ENCODE data around the gene LAMP5.

Gene LAMP5

DNA sequence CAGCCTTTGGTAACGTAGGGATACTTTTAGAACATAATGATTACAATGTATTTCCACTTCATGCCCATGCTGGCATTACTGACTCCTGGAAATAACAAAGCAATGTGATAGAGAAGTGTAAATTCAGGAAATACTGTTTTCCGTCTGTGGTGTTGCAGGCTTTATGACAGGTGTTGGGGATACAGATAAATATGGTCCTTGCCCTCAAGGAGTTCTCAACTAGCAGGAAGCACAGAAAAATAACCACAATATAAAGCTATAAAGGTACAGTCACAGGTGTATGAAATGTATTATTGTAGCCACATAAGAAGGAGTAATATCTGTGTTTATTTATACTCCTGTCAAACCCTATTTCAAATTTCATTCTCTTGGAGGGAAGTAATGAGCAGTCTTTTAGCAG, 12.9 kb upstream of the LAMP5 start:
- DNase-seq = no peak

DNA sequence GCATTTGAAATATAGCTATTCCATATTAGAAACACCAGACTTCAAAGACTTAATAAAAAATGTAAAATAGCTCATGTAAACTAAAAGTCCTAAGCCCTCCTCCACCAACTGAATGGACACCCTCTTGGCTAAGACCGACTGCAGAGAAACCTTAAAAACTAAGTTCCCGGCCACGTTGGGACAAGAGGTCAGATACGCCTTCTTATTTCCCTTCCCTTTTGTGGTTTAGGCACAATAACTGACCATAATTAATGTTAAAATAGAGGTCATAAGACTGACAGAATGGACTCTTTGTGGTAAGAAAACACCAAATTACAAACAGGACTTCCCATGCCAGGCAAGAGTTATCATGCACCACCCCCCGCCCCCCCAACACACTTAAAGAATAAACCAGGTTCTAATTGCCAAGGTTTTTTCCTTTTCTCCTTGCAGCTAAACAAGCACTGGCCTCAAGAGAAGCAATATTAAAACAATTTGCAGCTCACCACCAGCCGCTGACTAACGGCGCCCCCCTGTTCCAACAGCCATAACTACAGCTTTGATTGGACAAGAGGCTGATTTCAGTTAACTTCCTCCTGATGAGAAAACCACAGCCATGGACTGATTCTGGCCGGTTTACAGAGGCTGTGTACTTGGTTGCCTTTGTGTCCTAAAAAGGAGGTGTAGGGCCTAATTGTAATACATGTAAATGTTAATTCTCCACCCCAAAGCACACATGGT, 10.7 kb upstream of the LAMP5 start:
- peak; percentile 77 to 81 (median 80) for DNase-seq

DNA sequence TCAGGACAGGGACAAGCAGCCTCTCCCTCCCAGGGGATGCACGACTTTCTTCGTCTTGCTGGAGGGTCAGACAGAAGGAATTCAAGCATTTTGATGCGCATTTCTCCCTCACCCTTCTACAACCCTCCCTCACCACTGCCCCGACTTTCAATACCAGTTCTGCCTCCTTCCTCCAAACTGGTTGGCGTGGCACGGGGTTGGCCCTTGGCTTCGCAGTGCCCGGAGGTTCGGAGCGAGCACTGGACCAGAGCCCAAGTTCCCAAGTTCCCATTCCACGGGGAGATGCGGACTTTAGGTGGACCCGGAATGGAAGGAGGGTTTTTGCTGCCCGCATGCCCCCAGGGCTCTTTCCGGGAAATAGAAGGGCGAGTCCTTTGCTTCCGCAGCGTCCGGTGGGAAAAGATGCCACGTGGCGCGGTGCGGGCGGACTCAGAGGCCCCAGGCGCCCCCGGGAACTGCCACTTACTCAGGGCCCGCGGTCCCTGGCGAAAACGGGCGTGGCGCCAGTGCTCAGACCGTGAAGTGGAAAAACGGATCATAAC, 8.0 kb upstream of the LAMP5 start:
- DNase-seq = peak; percentile 76 to 86 (median 79)

DNA sequence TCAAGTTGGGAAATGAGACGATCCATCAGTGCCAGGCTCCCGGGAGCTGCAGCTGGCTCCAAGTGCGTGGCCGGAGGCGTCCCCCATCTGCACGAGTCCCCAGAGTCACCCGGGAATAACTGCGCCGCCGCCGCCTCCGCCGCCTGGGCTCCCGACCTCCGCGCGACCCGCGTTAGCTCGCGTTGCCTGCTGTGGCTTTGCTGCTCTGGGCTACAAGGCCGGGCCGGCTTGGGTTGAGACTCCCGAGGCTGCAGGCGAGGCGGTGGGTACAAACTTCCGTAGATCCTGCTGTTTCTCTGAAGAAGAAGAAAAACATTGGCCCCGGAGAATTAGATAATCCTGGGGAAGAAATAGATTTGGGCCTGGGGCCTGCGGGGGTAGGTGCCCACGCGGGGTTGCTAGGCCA, 7.4 kb upstream of the LAMP5 start:
- peak in 1 of 3 donors; percentile 47 for DNase-seq

DNA sequence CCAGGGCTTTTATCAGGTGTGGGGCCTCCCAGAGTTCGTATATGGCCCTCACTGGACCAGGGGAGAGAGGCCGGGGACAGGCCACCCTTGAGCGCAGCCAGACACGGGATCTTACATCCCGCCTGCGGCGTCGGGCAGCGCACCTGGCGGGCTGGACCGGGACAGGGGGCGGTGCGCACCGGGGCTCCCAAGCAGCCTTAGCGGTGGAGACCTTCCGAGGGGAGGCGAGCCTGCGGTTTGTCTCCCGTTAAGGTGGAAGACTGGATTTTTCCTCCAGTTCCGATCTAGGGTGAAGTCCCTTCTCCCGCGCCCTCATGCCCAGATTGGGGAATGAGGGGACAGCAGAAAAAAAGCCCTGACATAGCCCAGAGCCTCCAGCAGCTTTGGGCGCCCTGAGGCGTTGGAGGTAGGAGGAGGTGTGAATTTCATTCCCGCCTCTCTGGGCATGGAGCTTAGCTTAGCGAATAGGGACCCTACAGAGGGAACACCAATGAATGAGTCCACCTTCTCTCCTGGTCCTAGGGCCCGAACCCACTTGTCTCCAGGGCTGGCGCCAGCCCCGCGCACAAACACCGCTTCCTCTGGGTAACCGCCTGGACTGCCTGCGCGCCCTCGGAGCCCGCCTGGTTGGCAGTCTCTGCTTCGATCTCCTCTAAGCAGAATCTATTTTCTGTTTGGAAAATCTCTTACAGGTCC, 6.7 kb upstream of the LAMP5 start:
- DNase-seq = peak in 1 of 3 donors; percentile 25

DNA sequence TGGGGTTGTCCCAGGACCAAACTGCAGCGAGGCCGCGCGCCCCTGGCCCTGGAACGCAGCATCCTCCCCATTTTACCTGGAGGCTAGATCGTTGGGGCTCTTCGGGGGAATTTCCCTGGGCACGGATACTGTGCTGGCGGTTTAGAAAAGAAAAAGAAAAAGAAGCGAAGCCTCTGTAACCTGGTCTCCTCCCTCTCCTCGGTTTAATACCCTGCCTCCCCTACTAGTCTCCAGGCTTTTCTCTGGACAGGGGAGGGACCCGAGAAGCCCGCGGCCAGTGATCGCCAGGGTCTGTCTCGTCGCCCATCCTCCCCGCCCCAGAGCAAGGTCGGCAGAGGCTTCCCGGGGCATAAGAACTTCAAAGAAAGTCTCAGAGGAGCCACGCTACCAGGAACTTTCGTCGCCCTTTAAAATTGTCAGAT, 6.1 kb upstream of the LAMP5 start:
- DNase-seq = no peak

DNA sequence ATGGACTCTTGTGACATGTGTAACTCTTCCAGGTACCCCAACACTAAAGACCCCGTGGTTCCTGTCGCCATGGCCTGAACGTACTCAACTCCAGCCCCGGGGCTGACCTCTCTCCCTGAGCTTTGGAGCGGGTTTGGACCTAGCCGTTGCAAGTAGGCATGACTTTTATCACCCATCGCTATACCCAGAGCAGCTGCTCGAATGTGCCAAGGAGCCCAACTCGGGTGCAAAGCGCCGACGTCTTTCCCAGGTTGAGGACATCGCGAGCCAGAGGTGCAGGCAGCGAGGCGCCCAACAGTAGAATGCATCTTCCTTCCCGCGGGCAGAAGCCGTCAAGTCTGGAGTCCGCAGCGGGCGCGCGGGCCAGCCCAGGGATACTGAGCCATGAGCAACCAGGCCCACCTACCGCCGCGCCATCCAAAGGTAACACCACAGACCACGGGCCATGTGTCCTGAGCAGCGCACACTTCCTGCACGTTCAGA, 5.7 kb upstream of the LAMP5 start:
- peak in 1 of 3 donors; percentile 26 for DNase-seq

DNA sequence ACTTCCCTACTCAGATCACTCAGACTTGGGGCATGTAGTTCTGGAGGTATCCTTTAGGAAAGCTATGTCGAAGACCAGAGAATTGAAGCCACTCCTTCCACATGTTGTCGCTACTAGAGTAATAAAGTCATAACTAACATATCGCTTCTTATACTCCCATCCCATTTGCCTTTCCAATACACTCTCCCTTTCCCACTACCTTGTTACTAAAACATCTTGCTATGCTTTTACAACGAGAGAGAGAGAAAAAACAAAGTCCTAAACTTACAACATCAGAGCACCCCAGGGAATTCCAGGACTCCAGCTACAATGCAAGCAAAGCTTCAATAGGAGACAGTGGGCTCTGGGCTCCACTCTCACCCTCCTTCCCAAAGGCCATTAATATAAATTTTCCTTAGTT, 5.1 kb upstream of the LAMP5 start:
- DNase-seq = no peak

DNA sequence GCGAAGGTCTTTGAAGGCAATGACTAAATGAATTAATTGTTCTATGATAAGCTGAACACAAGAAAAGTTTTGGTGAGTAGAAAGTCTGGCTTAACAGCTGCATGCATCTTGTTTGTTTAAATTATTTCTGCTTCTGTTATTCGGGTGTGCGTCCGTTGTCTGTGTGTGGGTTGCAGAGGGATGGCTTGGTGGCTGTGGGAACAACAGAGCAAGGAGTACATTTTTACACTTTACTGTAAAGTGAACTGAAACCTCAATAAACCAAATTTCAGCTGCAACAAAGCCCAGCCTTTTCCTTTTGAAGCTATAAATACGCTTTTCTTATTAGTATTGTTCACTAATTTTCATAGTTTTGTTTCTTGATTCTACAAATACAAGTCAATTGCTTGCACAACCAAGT, 3.5 kb upstream of the LAMP5 start:
- no peak for DNase-seq

DNA sequence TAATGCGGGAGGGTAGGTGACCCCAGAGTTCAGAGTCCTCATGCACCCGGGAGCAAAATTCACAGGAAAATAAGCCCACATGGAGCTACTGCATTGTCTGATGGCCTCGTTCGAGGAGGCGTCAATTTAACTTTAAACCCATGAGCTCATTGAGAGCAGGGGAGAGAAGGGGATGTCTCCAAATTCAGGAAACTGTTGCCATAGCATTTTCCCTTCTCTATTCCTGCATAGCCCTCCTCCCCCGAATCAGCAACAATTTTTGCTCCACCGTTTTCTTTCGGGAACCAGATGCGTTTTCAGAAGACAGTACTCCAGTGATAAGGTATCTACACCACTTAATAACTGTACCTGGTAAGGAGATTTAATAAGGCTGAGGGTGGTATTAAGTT, 324 bp upstream of the LAMP5 start:
- no peak for DNase-seq

DNA sequence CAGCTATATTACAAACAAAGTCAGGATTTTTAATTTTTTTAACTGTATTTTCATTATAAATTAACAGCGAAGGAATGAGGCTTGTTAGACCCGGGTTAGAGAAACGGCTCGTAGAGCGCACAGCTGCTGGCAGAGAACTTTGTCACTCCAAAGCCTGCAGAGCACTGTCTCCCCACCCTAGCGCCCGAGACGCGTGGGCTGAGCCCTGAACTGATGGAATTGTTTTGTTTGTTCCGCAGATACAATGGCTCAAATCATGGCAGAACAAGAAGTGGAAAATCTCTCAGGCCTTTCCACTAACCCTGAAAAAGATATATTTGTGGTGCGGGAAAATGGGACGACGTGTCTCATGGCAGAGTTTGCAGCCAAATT, 810 bp downstream of the LAMP5 start:
- DNase-seq = peak in 1 of 3 donors; percentile 39

DNA sequence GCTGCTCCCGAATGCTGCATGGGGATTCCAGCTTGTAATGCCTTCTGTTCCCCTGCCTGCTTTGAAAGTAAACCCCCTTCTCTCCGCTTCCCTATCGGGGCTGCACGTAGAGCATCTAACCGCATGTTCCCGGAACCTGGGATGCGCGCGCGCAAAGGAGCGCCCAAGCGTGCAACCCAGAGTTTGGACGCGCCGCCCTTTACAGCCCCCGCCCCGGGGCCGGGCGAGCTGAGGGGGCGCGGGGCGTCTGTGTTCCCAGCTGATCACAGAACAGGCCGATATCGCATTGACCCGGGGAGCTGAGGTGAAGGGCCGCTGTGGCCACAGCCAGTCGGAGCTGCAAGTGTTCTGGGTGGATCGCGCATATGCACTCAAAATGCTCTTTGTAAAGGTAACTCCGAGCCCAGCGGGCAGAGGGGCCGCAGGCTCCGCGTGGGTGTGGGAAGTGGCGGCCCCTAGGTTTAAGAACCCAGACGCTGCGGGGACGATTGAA, 1.4 kb downstream of the LAMP5 start:
- DNase-seq = peak in 2 of 3 donors; percentile 45 to 46

DNA sequence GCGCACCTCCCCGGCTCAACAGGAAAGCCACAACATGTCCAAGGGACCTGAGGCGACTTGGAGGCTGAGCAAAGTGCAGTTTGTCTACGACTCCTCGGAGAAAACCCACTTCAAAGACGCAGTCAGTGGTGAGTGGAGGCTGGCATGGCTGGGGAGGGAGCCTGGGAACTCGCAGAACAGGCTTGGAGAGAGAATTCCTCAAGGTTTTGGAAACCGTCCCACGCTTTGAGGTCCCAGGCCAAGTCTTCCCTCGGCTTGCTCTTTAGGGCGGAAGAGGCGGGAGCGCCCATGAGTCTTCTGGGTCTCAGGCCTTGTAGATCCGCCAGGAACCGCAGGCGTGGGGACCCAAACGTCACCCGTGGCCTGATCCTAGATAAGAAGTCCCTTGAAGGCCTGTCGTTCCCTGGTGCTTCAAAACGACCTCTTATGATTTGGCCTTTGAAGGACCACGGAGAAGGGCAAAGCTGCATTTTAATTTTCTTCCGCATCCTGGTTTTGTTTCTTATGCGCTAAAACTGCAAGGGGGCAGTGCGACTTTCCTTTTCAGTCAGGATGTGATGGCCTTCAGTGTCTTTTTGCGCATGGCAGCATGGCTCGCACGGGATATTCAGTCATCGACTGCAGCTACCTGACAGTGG, 2.0 kb downstream of the LAMP5 start:
- DNase-seq = peak in 2 of 3 donors; percentile 39 to 47

DNA sequence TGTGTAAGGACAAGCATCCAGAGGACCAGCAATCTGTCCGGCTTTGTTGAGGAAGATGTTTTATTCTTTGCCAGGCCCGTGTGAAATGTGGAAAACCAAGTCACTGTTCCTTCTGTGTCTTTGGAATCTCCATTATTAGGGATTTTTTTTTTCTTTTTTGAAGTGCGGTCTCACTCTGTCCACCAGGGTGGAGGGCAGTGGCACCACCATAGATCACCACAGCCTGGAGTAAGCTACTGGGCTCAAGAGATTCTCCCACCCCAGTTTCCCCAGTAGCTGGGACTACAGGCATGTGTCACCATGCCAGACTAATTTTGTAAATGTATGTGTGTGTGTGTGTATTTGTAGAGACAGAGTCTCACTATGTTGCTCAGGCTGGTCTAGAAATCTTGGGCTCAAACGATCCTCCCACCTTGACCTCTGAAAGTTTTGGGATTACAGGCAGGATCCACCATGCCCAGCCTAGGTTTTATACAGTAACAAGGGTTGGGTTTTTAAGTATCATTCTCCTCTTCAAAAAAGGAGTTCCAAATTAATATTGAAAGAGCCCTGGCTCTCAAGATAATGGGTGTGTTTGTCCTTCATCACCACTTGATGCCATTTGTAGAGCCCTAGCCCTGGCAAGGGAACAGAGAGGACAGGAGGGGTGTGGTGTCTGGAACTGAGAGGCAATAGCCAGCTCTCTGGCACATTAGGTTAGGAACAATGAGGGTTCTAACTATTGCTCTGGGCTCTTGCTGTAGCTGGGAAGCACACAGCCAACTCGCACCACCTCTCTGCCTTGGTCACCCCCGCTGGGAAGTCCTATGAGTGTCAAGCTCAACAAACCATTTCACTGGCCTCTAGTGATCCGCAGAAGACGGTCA, 3.1 kb downstream of the LAMP5 start:
- DNase-seq = no peak

DNA sequence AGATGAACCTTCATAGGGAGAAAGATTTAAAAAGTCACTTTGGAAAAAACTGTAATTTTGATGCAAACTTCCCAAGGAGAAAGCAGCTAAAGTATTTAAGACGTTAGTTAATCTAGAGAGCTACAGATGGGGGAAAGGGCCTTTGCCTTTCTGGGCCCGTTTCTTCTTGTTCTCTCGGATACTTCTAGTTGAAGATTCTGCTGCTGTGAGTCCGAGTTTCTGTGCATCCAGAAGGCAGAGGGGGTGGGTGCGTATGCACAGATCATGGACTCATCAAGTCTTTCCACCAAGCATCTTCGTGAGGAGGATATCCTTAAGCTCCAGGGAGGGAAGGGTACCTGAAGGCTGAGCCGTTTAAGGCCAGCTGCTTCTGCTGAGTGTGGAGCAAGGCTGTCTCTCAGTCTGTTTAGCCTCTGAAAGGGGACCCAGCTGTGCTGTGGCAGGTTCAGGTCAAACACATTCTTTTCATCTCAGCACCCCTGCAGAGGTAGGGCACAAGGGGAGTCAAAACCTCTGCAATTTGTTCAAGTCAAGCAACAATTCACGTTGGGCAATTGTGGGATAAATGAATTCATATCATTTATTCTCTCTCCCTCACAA, 4.3 kb downstream of the LAMP5 start:
- no peak for DNase-seq

DNA sequence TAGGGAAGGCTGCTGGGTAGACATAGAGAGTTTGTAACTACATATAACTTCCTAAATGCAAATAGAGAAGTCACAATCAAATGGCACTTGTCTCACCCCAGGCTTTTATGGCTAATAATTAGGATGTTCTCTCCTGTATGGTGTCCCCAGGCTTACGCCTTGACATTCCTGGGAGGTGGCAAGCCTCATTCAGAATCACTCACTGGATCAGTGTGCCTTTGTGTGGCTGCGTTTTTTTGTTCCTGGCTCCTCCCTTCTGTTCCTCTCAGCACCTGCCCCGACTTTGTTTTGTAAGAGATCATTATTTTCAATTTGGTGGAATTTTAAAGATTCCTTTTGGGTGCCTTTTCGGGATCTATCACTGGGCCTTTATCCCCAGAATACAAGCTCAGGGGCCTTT, 5.7 kb downstream of the LAMP5 start:
- DNase-seq = no peak

DNA sequence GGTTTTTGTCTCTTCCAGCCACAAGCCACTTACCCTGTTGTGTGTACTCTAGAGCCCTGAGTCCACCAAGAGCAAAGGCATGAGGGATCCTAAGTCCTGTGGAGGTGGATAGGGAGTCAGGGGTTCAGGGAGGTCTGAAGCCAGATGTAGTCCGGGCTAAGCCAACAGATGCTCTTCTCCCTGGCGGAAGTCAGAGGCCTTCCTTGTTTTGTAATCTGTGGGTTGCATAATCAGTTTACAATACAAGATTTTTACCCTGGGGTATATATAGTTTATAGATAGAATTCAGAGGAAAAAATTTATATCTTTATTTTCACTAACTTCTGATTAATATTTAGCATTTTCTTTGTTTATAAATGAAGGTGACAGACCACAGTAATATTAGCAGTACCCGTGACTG, 9.2 kb downstream of the LAMP5 start:
- DNase-seq = peak in 2 of 3 donors; percentile 53 to 60

DNA sequence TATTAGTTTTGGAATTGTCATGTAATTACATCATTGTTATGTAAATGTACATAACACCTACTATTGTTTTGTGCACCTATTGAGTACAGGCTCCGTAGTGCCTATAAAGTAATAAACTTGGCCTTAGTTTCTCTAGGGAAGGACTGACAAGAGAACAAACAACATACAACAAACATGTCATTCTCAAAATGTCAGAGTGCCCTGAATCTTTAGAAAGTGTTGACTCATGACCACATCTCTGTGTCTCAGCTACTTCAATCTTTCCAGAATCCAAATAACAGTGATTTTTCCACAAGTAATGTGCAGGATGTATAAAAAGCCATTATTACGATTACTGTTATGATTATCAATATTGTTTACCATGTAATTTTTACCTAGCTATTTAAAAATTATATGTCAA, 17.2 kb downstream of the LAMP5 start:
- DNase-seq = no peak

DNA sequence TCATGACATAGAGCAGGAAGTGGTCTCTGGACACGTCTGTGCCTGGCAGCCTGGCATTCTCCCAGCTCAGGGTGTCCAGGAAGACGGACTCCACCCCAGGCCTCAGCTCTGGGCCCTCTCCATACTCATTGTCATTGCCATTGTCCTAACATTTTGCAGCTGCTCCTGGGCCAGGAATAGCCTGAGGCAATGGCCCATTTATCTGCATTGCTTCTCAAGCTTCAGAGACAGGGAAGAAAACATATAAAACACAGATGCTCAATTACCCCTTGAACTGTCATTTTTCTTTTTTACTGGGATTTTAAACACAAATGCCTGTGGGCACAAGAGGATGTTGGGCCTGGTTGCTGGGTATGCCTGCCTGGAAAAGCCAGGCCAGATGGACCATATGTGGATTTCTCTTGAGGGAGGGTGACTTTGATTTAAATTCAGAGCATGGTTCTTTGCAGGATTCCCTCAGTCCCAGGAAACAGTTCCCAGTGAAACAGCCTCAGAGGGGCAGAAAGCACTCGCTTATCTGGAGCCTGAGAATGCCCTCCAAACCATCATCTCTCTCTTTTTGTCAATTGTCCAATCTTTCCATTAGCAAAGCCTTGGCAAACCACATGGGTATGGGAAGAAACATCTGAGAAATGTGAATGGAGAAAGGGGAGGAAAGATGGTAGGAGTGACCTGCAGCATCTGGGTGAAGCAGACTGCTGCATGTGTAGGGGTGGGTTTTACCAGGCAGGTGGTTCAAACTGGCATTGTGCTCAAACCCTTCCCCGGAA, 17.9 kb downstream of the LAMP5 start:
- no peak for DNase-seq

DNA sequence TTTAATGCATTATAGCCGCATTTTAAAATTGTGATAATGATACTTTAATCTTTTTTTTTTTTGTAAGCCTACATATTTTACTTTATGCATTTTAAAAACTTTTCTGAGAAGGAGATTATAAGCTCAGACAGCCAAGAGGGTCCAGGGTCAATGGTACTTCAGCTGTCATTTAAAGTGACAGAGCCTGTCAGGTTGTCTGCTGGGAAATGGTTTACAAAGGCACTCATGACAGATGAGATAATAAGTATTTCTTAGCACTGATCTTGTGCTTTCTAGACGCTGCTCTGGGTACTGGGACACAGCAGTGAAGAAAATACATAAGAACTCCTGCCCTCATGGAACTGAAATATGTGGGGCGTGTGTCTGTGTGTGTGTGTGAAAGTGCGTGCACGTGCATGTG, 19.6 kb downstream of the LAMP5 start:
- DNase-seq = no peak

DNA sequence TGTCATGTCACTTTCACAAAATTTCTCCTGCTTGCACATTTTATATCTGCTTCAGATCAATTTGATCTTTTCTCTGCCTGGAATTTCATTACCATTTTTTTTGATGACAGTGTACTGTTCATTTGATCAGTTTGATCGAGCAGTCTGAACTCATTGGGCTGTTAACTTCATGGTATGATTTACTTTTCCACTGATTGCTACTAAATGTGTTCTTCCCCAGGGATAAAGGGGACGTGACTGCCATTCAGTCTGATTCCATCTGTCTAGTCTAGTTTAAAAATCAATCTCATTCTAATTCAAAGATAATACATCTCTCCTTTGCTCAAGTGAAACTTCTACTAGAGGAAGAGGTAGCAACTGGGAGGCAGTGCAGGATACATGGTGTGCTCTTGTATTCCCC, 21.1 kb downstream of the LAMP5 start:
- DNase-seq = no peak
